ENCODE data around the gene TMEM273. TPM values are rescaled to one million over a fixed set of nuclear protein-coding genes. Genes with fewer than 3 reads are reported as not detected.

The TMEM273 gene
- total and polyA plus RNA-seq, 8 donors: 0.89 to 72.9 (median 5.9) TPM

DNA sequence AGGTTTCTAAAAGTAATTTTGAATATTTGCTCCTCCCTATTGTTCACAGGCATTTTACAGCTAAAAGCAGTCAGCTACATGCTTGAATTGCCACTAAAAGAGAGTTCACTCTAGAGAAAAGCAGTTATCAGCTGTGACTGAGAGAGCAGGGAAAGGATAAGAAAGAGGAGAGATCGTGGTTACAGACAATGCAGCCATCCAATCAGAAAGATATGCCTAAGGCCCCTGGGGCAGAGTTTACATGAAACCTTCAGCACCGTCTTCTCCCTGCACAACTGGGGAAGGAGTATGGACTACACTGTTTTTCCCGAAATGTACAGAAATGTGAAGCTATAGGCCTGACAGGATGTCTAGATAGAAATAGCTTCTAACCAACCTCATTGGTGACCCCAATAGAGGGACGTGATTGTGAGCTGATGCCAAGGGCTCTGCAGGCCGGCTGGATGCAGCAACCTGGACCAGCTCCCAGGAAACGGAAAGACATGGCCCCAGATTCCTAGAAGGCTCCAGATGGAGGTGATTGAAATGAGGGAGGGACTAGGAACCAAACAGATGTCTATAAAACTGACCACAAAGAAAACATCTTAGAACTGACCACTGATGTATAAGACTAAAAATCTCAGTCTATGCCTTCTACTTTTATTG, 69.6 kb downstream of the TMEM273 start:
- peaks cover 0 to 15% (median 4%) of the 10 kb centered on the region in 4 donors for H3K4me1 ChIP-seq
- H3K36me3 ChIP-seq: no peaks in the 10 kb centered on the region
- 47 to 67% (median 56%) methylated on average over 6 of the region's 6 CpGs for WGBS, 5 donors
- H3K27me3 ChIP-seq: peaks cover 0 to 26% (median 4%) of the 10 kb centered on the region in 3 donors
- H3K27ac ChIP-seq: no peak overlapping the region
- H3K4me3 ChIP-seq: no peak overlapping the region
- TF ChIP-seq POLR2AphosphoS5 (IDR thresholded peaks at IDR 0.05): no peak
- no peak for TF ChIP-seq EP300 (IDR thresholded peaks at IDR 0.05)
- TF ChIP-seq, protein P1, sequence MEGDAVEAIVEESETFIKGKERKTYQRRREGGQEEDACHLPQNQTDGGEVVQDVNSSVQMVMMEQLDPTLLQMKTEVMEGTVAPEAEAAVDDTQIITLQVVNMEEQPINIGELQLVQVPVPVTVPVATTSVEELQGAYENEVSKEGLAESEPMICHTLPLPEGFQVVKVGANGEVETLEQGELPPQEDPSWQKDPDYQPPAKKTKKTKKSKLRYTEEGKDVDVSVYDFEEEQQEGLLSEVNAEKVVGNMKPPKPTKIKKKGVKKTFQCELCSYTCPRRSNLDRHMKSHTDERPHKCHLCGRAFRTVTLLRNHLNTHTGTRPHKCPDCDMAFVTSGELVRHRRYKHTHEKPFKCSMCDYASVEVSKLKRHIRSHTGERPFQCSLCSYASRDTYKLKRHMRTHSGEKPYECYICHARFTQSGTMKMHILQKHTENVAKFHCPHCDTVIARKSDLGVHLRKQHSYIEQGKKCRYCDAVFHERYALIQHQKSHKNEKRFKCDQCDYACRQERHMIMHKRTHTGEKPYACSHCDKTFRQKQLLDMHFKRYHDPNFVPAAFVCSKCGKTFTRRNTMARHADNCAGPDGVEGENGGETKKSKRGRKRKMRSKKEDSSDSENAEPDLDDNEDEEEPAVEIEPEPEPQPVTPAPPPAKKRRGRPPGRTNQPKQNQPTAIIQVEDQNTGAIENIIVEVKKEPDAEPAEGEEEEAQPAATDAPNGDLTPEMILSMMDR (IDR thresholded peaks at IDR 0.05): no peak
- no peak for TF ChIP-seq POLR2A (IDR thresholded peaks at IDR 0.05)
- intact Hi-C loops (cut with DNase I; ENCODE audit: low total_unique reads): no loop called here
- no peaks in the 10 kb centered on the region for H3K9me3 ChIP-seq
- DNase-seq: no peak

DNA sequence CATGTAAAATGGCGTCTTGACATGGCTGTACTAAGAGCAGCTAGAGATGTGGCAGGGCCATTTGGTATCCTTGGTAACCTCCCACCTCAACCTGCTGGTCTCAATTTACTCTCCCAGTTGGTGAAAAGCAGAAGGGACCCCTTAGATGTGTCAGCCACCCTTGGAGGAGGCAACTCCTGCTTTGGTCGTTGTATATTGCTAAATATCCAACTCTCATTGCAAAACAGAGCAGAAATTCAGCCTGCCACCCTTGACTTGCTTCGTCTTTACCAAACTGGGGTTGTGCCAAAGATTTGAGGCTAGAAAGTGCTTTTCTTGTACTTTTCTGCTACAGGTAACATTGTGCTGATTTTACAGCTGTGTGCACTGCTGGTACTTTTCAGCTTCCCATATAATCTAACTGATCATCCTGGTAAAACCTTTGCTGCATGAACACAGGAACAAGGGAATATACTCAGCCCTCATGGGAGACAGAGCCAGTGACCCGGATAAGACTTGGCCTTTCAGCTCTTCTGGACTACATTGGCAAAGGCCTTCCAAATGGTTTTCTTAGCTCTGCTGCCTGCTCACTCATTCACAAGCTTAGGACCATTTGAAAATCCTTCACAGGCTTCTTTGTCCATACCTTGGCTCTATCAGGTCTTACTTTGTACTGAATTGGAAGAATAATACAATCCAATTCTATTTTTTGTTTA, 70.7 kb downstream of the TMEM273 start:
- no peak for DNase-seq
- Histone ChIP-seq H3K9me3 (no peaks in the 10 kb centered on the region), H3K36me3 (no peaks in the 10 kb centered on the region), H3K4me3 (no peak overlapping the region), H3K27me3 (peaks cover 0 to 26% (median 4%) of the 10 kb centered on the region in 3 donors), H3K27ac (no peak overlapping the region), H3K4me1 (peaks cover 0 to 25% (median 8%) of the 10 kb centered on the region in 4 donors)
- TF ChIP-seq EP300 (IDR thresholded peaks at IDR 0.05) (no peak), POLR2AphosphoS5 (IDR thresholded peaks at IDR 0.05) (no peak), POLR2A (IDR thresholded peaks at IDR 0.05) (no peak)
- TF ChIP-seq, protein P1 (IDR thresholded peaks at IDR 0.05): no peak
- intact Hi-C loops (cut with DNase I; ENCODE audit: low total_unique reads): no loop called here
- WGBS, 5 donors: 75 to 85% (median 79%) methylated on average over 4 of the region's 4 CpGs

DNA sequence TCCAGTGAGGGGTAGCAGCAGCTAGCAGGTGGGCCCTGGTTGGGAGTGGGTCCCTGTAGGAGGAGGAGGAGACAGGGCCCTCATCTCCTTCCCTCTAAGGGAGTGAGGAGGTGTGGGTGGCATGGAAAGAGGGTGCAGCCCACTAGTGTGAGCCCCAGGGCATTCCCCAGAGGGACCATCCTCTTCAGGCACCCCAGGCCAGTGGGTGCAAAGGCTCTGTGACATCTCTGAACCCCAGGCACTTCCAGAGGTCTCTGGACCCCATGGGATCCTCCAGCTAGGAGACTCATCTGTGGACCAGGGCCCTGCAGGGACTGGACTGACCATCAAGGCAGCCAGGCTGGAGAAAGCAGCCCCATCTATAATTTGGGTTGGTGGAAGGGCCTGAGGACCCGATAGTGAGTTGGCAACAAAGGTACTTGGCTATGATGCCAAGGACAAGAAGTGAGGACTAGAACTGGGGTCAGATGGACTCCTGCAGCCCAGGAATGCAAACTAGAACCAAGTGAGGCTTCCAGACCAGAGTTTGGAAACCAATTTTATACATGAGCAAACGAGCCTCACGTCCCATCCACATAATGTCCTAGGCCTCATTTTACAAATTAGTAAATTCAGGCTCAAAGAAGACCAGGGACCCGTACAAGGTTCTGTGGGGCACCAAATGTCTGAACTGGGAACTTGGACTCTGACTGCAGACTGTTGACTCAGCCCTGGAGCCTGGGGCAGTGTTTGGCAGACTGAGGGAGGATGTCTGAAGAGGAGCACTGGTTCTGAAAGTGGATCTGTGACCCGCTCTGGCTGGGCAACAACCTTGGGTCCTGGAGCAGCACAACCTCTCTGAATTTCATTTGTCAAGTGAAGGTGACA, 71.4 kb downstream of the TMEM273 start:
- H3K4me3 ChIP-seq: no peak overlapping the region
- no peak for DNase-seq
- peaks cover 0 to 26% (median 4%) of the 10 kb centered on the region in 3 donors for H3K27me3 ChIP-seq
- intact Hi-C loops (cut with DNase I; ENCODE audit: low total_unique reads): no loop called here
- no peaks in the 10 kb centered on the region for H3K36me3 ChIP-seq
- 81 to 90% (median 82%) methylated on average over 5 of the region's 5 CpGs for WGBS, 5 donors
- TF ChIP-seq POLR2A (IDR thresholded peaks at IDR 0.05): no peak
- H3K9me3 ChIP-seq: no peaks in the 10 kb centered on the region
- peaks cover 0 to 33% (median 12%) of the 10 kb centered on the region in 4 donors for H3K4me1 ChIP-seq
- H3K27ac ChIP-seq: peak overlapping the region in 1 of 5 donors; percentile 70

DNA sequence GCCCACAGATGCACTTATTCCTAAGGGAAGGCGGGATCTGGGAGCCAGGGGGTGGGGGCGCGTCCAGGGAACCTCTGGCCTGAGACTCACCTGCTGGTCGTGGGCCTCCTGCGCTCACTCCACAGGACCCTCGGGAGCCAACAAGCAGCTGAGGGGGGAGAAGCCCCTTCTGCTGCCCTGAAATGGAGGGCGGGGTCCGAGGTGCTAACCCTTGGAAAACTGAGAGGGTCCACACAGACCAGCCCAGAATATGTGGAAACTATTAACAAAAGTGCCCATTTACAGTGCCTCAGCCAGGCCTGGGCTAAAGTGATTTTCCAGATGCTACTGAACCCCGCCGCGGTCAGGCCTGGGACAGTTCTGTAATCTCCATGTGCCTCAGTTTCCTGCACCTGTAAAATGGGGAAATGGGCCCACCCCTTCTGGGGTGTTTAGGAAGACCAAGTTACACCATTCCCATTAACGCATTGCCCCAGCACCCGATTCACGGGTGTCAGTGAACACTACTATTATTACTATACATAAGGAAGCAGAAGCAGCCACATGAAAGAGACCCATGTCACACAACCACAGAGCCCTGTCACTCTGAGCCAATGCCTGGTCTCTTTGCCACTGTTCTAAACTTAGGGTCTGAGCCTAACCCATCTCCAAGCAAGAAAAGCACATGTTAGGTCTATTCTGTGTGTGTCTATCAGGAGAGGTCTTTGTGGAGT, 72.2 kb downstream of the TMEM273 start:
- peaks cover 0 to 29% (median 4%) of the 10 kb centered on the region in 3 donors for H3K27me3 ChIP-seq
- peaks cover 0 to 41% (median 16%) of the 10 kb centered on the region in 4 donors for H3K4me1 ChIP-seq
- 76 to 88% (median 80%) methylated on average over 9 to 14 of the region's 14 CpGs for WGBS, 5 donors
- DNase-seq: no peak
- no peaks in the 10 kb centered on the region for H3K9me3 ChIP-seq
- peak overlapping the region in 2 of 5 donors; percentile 70 to 80 for H3K27ac ChIP-seq
- intact Hi-C loops (cut with DNase I; ENCODE audit: low total_unique reads): no loop called here
- peak overlapping the region in 3 of 4 donors; percentile 52 to 61 (median 55) for H3K4me3 ChIP-seq
- H3K36me3 ChIP-seq: no peaks in the 10 kb centered on the region
- TF ChIP-seq POLR2AphosphoS5 (IDR thresholded peaks at IDR 0.05): no peak

Measured in stomach (tissue), 9 donors.